ENCODE results near the gene SORL1. TPM values are rescaled to one million over a fixed set of nuclear protein-coding genes. Genes with fewer than 3 reads are reported as not detected.

SORL1 gene
- total RNA-seq, 2 donors from 2014 or later, result 273 to 331 TPM

DNA sequence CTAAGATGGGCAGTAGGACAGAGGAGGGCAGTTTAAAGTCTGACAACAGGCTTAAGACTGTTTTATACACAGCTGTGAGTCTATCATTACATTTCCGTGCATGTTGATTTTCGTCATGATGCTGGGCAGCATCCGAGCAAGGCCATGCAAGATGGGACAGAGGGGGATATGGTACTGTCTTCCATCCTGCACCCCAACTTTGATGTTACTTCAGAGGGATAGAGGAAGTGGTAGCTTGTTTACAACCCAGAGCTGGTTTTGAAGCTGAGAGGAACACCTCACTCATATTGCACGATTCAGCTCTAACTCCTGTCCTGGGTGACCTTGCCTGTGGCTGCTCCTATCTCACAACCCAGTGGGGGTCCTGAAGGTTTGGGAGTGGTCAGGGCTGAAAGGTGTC is 3.0 kb upstream of the SORL1 start:
- Mint-ChIP-seq H3K4me1 (peaks cover 71% of the 10 kb centered on the region), H3K27me3 (no peaks in the 10 kb centered on the region), H3K27ac (peak overlapping the region; percentile 96), H3K4me3 (peak overlapping the region; percentile 65), H3K36me3 (ENCODE audit: low read depth) (peaks cover 21% of the 10 kb centered on the region)
- ATAC-seq, result no peak
- no peaks in the 10 kb centered on the region for H3K9me3 ChIP-seq (ENCODE audit: control insufficient read depth, low read length, poor library complexity, severe bottlenecking)
- DNase-seq, result no peak

DNA sequence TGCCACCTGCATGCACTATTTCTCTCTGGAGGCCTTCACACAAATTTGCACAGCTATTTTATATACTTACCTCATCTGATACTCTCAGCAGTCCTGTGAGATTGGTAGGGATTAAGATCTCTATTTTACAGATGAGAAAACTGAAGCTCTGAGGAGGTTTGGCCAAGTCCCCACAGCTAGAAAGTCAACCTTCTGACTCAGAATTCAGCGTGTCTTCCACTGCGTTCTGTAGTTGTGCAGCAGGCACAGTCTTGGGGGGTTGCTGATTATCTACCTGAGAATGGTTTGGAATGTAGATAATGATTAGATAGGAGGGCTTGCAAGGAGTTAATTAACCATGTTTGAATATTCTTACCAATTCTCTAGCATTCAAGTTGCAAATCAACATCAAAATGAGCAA is 2.5 kb upstream of the SORL1 start:
- H3K27ac Mint-ChIP-seq, result peak overlapping the region; percentile 96
- H3K4me1 Mint-ChIP-seq, result peaks cover 73% of the 10 kb centered on the region
- ATAC-seq (no peak), DNase-seq (no peak)
- H3K36me3 Mint-ChIP-seq (ENCODE audit: low read depth), result peaks cover 19% of the 10 kb centered on the region
- no peaks in the 10 kb centered on the region for H3K9me3 ChIP-seq (ENCODE audit: control insufficient read depth, low read length, poor library complexity, severe bottlenecking)
- H3K4me3 Mint-ChIP-seq, result peak overlapping the region; percentile 65
- H3K27me3 Mint-ChIP-seq, result no peaks in the 10 kb centered on the region

DNA sequence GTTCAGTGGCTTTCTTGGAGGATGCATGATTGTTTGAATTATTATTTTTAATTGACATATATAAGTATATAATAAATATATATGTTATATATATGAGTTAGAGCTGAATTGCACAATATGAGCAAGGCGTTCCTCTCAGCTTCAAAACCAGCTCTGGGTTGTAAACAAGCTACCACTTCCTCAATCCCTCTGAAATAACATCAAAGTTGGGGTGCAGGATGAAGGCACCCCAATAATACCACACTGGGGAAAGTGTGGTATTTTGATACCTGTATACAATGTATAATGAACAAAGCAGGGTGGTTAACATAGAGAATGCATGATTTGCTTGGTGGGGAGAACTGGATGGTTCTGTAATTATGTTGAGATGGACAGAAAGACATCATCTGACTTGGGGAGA is 1.7 kb upstream of the SORL1 start:
- Mint-ChIP-seq H3K27ac (peak overlapping the region; percentile 96), H3K4me1 (peaks cover 78% of the 10 kb centered on the region), H3K27me3 (no peaks in the 10 kb centered on the region), H3K4me3 (peak overlapping the region; percentile 99), H3K36me3 (ENCODE audit: low read depth) (peaks cover 18% of the 10 kb centered on the region)
- no peak for ATAC-seq
- no peaks in the 10 kb centered on the region for H3K9me3 ChIP-seq (ENCODE audit: control insufficient read depth, low read length, poor library complexity, severe bottlenecking)
- DNase-seq, result no peak

GRCh38 chr11:121451178-121451985 is 732 bp upstream of the SORL1 start:
- peaks cover 77% of the 10 kb centered on the region for H3K4me1 Mint-ChIP-seq
- H3K9me3 ChIP-seq (ENCODE audit: control insufficient read depth, low read length, poor library complexity, severe bottlenecking), result no peaks in the 10 kb centered on the region
- H3K36me3 Mint-ChIP-seq (ENCODE audit: low read depth), result peaks cover 12% of the 10 kb centered on the region
- ATAC-seq (peak; percentile 7), DNase-seq (no peak)
- no peaks in the 10 kb centered on the region for H3K27me3 Mint-ChIP-seq
- H3K4me3 Mint-ChIP-seq, result peak overlapping the region; percentile 99
- peak overlapping the region; percentile 96 for H3K27ac Mint-ChIP-seq

DNA sequence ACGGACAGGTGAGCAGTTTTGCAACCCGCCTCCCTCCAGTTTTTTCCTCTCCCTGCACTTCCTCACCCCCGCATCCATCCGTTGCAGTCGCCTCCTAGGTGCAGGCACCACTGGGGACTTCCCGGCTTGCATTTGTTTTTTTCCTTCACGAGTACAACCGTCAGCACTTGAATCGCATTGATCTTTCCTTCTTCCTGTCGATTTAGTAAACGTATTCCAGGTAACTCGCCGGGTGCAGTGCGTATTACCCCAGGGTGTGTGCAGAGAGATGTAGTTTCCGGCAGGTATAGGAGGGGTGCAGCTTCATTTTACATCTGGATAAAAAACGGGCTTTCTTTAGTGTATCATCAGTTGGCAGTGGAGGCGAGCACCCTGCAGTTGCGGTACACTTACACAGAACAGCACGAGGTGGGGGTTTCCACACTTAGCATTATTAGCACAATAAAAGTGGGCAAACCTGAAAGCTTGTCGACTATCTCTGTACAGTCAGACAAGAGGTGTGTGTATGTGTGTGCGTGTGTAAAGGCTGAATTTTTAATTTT is 566 bp downstream of the SORL1 start, which contains the start of gene SORL1-AS1:
Gene SORL1-AS1 (minus strand): TSS at position 359 of the 542 bp plus-strand sequence.
- Mint-ChIP-seq H3K4me1 (peaks cover 79% of the 10 kb centered on the region), H3K27ac (peak within 1 kb of the TSS; percentile 99), H3K27me3 (no peaks in the 10 kb centered on the region), H3K4me3 (peak within 1 kb of the TSS; percentile 99), H3K36me3 (ENCODE audit: low read depth) (peaks cover 13% of the 10 kb centered on the region)
- no peaks in the 10 kb centered on the region for H3K9me3 ChIP-seq (ENCODE audit: control insufficient read depth, low read length, poor library complexity, severe bottlenecking)
- ATAC-seq (peak; percentile 71), DNase-seq (peak; percentile 32 to 56 (median 35))

GRCh38 chr11:121453589-121454299 is 1.6 kb downstream of the SORL1 start:
- H3K36me3 Mint-ChIP-seq (ENCODE audit: low read depth), result peaks cover 10% of the 10 kb centered on the region

DNA sequence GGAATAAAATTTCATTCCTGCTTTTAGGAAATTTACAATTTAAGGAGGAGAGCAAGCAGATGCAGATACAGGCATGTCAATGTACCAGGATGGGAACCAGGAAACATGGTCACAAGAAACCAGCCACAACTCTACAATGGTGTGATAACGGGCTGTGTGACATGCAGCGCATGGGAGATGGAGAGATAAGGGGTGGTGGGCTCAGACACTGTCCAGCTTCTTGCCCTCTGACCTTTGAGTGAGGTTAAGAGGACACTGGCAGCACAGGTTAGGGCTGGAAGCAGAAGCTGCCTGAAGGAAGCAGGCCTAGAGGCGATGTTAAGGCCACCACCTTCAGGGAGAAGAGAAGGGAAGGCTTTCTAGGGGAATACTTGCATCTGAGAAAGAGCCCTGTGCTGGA is 3.0 kb downstream of the SORL1 start:
- Mint-ChIP-seq H3K4me1 (peaks cover 81% of the 10 kb centered on the region), H3K4me3 (peak overlapping the region; percentile 99), H3K27me3 (no peaks in the 10 kb centered on the region), H3K27ac (peak overlapping the region; percentile 99), H3K36me3 (ENCODE audit: low read depth) (peaks cover 10% of the 10 kb centered on the region)
- DNase-seq (no peak), ATAC-seq (no peak)
- H3K9me3 ChIP-seq (ENCODE audit: control insufficient read depth, low read length, poor library complexity, severe bottlenecking), result no peaks in the 10 kb centered on the region

More at GRCh38 chr11:121453589-121454299, 1.6 kb downstream of the SORL1 start:
- H3K27ac Mint-ChIP-seq, result peak overlapping the region; percentile 99
- H3K4me3 Mint-ChIP-seq, result peak overlapping the region; percentile 99
- peaks cover 79% of the 10 kb centered on the region for H3K4me1 Mint-ChIP-seq
- H3K27me3 Mint-ChIP-seq, result no peaks in the 10 kb centered on the region
- H3K9me3 ChIP-seq (ENCODE audit: control insufficient read depth, low read length, poor library complexity, severe bottlenecking), result no peaks in the 10 kb centered on the region
- DNase-seq (no peak), ATAC-seq (no peak)

DNA sequence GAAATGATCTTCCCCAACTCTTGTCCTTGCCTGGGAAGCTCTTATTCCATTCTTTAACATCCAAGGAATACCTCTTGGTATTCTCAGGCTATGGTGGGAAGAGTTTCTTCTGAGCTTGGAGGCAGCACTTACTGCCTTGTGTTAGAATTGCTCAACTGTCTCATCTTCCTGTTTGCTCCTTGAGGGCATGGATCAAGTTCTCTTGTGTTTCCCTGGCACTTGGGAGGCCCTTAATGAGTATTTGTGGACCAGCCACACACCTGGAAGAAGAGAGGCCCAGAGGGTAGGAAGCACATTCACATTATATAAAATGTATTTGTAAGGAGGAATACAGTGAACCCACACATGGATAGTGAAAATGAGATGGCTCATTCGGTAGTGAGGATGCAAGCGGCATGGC is 4.0 kb downstream of the SORL1 start:
- Mint-ChIP-seq H3K27ac (peak overlapping the region; percentile 99), H3K36me3 (ENCODE audit: low read depth) (peaks cover 10% of the 10 kb centered on the region), H3K4me1 (peaks cover 83% of the 10 kb centered on the region), H3K4me3 (peak overlapping the region; percentile 99), H3K27me3 (no peaks in the 10 kb centered on the region)
- DNase-seq (no peak), ATAC-seq (no peak)
- H3K9me3 ChIP-seq (ENCODE audit: control insufficient read depth, low read length, poor library complexity, severe bottlenecking), result no peaks in the 10 kb centered on the region

DNA sequence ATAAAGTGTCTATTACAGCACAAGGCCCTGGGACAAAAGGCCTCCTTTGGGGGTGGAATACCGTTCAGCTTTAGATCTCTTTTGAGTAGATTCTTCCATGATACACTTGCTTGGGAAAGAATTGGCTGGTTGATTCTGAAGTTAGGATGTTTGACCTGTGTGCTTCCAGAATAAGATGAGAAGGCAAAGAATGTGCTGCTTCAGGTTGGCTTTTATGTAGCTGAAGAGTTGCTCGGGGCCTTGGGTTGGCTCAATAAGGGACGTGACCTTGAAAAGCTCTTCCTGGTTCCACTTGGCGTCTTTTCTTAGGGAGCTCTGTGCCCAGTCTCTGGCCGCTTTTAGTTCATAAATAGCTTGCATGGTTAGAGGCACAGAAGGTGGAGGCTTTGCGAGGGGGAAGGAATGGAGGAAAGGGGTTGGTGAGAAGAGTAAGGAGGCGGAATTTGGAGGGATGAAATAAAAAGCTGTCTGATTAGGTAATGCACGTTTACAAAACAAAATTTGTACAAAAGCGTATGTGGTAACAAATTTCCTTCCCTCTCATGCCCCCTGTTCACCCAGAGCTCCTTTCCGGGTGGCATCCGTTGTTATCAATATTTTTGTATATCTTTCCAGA is 4.8 kb downstream of the SORL1 start:
- H3K9me3 ChIP-seq (ENCODE audit: control insufficient read depth, low read length, poor library complexity, severe bottlenecking), result no peaks in the 10 kb centered on the region
- no peak for DNase-seq
- no peaks in the 10 kb centered on the region for H3K27me3 Mint-ChIP-seq
- peak overlapping the region; percentile 79 for H3K4me3 Mint-ChIP-seq
- H3K36me3 Mint-ChIP-seq (ENCODE audit: low read depth), result peaks cover 10% of the 10 kb centered on the region
- H3K27ac Mint-ChIP-seq, result peak overlapping the region; percentile 99
- H3K4me1 Mint-ChIP-seq, result peaks cover 87% of the 10 kb centered on the region
- ATAC-seq, result no peak

GRCh38 chr11:121458551-121458950 is 6.4 kb downstream of the SORL1 start:
- peaks cover 94% of the 10 kb centered on the region for H3K4me1 Mint-ChIP-seq
- peaks cover 5% of the 10 kb centered on the region for H3K36me3 Mint-ChIP-seq (ENCODE audit: low read depth)
- H3K4me3 Mint-ChIP-seq, result peak overlapping the region; percentile 90

DNA sequence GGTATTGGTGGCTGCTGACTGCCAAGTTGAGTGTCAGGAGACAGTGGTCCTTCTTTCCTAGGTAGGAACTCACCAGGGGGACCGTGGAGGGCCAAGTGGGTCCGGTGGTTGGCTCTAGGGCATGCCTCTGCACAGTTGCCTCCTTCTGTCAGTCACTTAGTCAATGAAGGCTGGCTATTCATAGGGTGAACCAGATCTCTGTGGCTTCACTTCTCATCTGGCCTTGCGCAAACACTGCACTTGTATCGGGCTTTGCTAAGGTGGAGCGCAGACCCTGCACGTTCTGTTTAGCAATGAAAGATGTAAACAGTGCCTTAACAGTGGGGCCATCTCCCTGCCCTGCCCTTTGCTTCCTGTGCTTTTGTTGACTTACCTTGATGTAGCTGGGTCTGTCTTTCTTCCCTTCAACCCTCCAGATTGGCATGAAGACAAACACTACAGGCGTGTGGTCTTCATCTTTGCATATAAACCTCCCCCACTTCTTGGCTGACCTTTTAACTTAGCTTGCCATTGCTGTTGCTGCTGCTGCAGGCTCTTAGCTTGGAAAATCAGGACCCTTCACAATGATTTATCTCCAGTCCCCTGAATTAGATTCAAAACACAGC is 7.4 kb downstream of the SORL1 start:
- H3K9me3 ChIP-seq (ENCODE audit: control insufficient read depth, low read length, poor library complexity, severe bottlenecking), result no peaks in the 10 kb centered on the region
- Mint-ChIP-seq H3K4me1 (peaks cover 92% of the 10 kb centered on the region), H3K4me3 (peak overlapping the region; percentile 90), H3K36me3 (ENCODE audit: low read depth) (peaks cover 3% of the 10 kb centered on the region), H3K27ac (peak overlapping the region; percentile 99), H3K27me3 (no peaks in the 10 kb centered on the region)
- peak in 1 of 3 donors; percentile 24 for DNase-seq
- peak; percentile 69 for ATAC-seq

More at GRCh38 chr11:121458551-121458950, 6.4 kb downstream of the SORL1 start:
- H3K27ac Mint-ChIP-seq, result peak overlapping the region; percentile 99
- H3K9me3 ChIP-seq (ENCODE audit: control insufficient read depth, low read length, poor library complexity, severe bottlenecking), result no peaks in the 10 kb centered on the region
- ATAC-seq (no peak), DNase-seq (no peak)
- no peaks in the 10 kb centered on the region for H3K27me3 Mint-ChIP-seq

DNA sequence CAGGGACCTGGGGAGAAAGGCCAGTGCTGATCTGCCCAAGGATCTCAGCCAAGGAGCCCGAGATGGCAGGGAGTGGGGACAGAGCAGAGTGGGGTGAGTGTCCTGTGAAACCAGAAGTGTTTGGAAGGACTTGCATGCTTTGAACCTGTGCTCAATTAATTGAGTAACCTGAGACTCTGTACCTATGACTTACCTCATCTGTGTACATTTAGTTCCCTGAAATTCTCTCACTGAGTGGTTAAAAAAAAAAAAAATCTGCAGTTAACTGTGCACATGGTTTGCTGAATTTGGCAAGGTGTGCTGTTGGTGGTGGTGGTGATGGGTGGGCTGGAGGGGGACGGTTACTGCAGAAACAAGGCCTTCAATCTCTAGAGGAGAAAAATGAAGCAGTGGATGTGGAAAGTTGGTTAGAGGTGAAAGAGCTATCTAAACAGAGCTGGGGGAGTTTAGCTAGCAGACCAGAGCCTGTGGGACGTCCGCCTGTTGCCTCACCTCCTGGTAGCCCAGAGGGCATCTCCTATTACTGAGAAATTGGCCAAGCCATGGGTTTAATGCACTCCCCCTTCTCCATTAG is 8.9 kb downstream of the SORL1 start:
- H3K9me3 ChIP-seq (ENCODE audit: control insufficient read depth, low read length, poor library complexity, severe bottlenecking), result no peaks in the 10 kb centered on the region
- Mint-ChIP-seq H3K36me3 (ENCODE audit: low read depth) (peaks cover 3% of the 10 kb centered on the region), H3K4me3 (peak overlapping the region; percentile 71), H3K4me1 (peaks cover 91% of the 10 kb centered on the region), H3K27ac (peak overlapping the region; percentile 99), H3K27me3 (no peaks in the 10 kb centered on the region)
- ATAC-seq (no peak), DNase-seq (no peak)

Measured in T-helper 17 cell (primary cell).